Fibroblast of the conjunctiva (primary cell): ENCODE results near the gene INO80.

Source experiments
- DNase-seq: peaks from one replicate; pipeline ENCODE4 v3.0.0-alpha.2; 2010; ENCODE audit warnings: low read depth

Gene INO80

GRCh38 chr15:41001524-41002214, 114.4 kb downstream of the INO80 start:
- no peak for DNase-seq

GRCh38 chr15:40999190-40999589, 116.9 kb downstream of the INO80 start:
- DNase-seq: no peak

GRCh38 chr15:40995656-40996055, 120.4 kb downstream of the INO80 start:
- no peak for DNase-seq

- no peak for DNase-seq
Measured at GRCh38 chr15:40992825-40993224, 123.3 kb downstream of the INO80 start.

GRCh38 chr15:40992241-40992741, 123.8 kb downstream of the INO80 start:
- DNase-seq: no peak

- no peak for DNase-seq
Measured at GRCh38 chr15:40991355-40991754, 124.7 kb downstream of the INO80 start.

GRCh38 chr15:40990789-40991188, 125.3 kb downstream of the INO80 start:
- DNase-seq: no peak

- DNase-seq: no peak
Measured at GRCh38 chr15:40990080-40990479, 126.0 kb downstream of the INO80 start.

- no peak for DNase-seq
Measured at GRCh38 chr15:40988156-40988555, 127.9 kb downstream of the INO80 start.

- DNase-seq: no peak
Measured at GRCh38 chr15:40986820-40987219, 129.3 kb downstream of the INO80 start.

- DNase-seq: no peak
Measured at GRCh38 chr15:40985541-40986330, 130.3 kb downstream of the INO80 start.

- DNase-seq: peak; percentile 6
Measured at GRCh38 chr15:40984964-40985363, 131.1 kb downstream of the INO80 start.

GRCh38 chr15:40984406-40984805, 131.7 kb downstream of the INO80 start:
- no peak for DNase-seq

GRCh38 chr15:40982855-40983254, 133.2 kb downstream of the INO80 start:
- no peak for DNase-seq

- no peak for DNase-seq
Measured at GRCh38 chr15:40981186-40981585, 134.9 kb downstream of the INO80 start.

GRCh38 chr15:40978562-40978961, 137.5 kb downstream of the INO80 start:
- no peak for DNase-seq

- DNase-seq: no peak
Measured at GRCh38 chr15:40978141-40978540, 137.9 kb downstream of the INO80 start.

GRCh38 chr15:40976819-40977218, 139.3 kb downstream of the INO80 start:
- no peak for DNase-seq

GRCh38 chr15:40974879-40975278, 141.2 kb downstream of the INO80 start:
- no peak for DNase-seq

GRCh38 chr15:40969363-40969762, 146.7 kb downstream of the INO80 start:
- no peak for DNase-seq

- DNase-seq: no peak
Measured at GRCh38 chr15:40968290-40969085, 147.6 kb downstream of the INO80 start.

- no peak for DNase-seq
Measured at GRCh38 chr15:40964634-40965033, 151.4 kb downstream of the INO80 start.

- DNase-seq: no peak
Measured at GRCh38 chr15:40964006-40964405, 152.1 kb downstream of the INO80 start.
